Measurements from ENCODE around the gene CTCF. TPM values are rescaled to one million over a fixed set of nuclear protein-coding genes. Genes with fewer than 3 reads are reported as not detected.

Gene CTCF
- total and polyA plus RNA-seq, 12 donors: 11.9 to 31.0 (median 23.8) TPM

DNA sequence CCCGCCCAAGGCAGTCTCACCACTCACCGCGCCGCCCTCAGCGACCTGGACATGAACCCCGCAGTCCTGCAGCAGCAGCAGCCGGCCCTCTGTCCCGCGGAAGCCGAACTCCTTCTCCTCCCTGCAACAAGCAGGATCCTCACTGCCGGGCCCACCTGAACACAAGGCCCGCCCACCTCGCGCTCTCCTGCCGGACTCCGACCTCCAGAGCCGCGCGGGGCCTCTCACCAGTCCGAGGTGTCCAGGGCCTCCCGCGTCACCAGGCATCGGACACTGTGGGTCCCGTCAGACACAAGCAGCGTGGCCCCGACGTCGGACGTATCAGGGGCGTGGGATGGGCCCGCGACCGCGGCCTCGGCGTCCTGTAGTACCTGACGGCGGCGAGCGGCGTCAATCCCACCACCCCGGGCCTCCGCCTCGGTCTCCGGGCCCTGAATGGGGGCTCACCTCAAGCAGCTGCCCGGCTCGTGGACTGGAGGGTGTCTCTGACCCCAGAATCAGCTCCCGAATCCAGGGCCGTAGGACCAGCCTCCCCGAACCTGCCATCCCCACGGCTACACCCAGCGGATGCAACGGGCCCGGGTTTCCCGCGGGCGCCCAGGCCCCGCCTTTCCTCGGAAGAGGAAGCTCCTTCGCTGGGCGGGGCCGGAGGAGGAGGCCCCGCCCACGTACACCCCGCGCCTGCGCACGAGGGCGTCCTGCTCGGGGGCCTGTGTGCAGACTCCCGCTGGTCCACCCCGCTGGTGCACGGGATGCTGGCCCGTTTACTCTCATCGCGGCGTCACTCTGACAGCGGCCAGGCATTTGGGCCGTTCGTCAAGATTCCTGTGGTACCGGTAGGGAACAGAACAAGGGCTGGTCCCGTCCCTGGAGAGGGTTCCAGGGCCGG lies 97.6 kb downstream of the CTCF start, which contains the start of gene ACD:
Gene ACD (minus strand): TSS at position 586 of the 889 bp plus-strand sequence. CDS start 40 bp downstream, at position 546.
- Histone ChIP-seq H3K4me1 (peaks cover 11 to 23% (median 19%) of the 10 kb centered on the region in 9 donors), H3K4me3 (peak within 1 kb of the TSS; percentile 60 to 95 (median 82)), H3K36me3 (peaks cover 0 to 43% (median 0%) of the 10 kb centered on the region in 9 donors), H3K9me3 (no peaks in the 10 kb centered on the region), H3K27me3 (peaks cover 0 to 12% (median 6%) of the 10 kb centered on the region in 7 donors), H3K27ac (peak within 1 kb of the TSS; percentile 77 to 97 (median 90))
- intact Hi-C loops (cut with DNase I): loop anchor here in 4 of 10 donors (1.0 to 10.0 kb wide), 6 partner anchors 95 to 165 kb away; partner anchors contain the start of gene CTCF (in 4 of the 4)
- WGBS, 2 donors: 1% methylated on average over 79 to 83 of the region's 83 CpGs
- DNase-seq (peak; percentile 88 to 92), ATAC-seq (peak; percentile 90 to 97 (median 94))
- TF ChIP-seq, protein P1, sequence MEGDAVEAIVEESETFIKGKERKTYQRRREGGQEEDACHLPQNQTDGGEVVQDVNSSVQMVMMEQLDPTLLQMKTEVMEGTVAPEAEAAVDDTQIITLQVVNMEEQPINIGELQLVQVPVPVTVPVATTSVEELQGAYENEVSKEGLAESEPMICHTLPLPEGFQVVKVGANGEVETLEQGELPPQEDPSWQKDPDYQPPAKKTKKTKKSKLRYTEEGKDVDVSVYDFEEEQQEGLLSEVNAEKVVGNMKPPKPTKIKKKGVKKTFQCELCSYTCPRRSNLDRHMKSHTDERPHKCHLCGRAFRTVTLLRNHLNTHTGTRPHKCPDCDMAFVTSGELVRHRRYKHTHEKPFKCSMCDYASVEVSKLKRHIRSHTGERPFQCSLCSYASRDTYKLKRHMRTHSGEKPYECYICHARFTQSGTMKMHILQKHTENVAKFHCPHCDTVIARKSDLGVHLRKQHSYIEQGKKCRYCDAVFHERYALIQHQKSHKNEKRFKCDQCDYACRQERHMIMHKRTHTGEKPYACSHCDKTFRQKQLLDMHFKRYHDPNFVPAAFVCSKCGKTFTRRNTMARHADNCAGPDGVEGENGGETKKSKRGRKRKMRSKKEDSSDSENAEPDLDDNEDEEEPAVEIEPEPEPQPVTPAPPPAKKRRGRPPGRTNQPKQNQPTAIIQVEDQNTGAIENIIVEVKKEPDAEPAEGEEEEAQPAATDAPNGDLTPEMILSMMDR (IDR thresholded peaks at IDR 0.05): no peak

DNA sequence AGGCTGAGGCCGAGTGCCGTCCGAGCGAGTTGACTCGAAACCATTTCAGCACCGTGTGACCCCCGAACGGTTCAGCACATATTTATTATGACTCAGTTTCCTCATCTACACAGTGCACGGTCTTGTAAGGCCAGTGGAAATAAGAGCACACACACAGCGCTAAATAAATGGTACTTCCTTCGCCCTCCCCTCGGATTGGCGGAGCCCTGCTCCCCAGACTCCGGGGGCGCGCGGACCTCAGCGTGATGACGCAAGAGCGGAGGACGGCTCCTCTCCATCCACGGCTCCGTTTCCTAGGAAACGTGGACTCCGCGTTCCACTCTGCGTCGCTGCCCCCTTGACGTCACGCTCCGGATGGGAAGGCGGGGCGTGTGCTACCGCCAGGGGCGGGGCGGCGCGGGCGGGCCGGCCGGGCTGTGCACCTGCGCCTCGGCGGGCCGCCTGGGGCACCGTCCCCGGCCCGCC lies 98.3 kb downstream of the CTCF start, which contains the start of gene PARD6A:
Gene PARD6A (plus strand): TSS at position 397 of the 465 bp plus-strand sequence. CDS start 79 bp downstream, outside the sequence.
- 0 to 1% methylated on average over 48 of the region's 48 CpGs for WGBS, 2 donors
- Histone ChIP-seq H3K27ac (peak within 1 kb of the TSS; percentile 77 to 97 (median 90)), H3K4me1 (peaks cover 14 to 28% (median 21%) of the 10 kb centered on the region in 9 donors), H3K36me3 (peaks cover 0 to 44% (median 0%) of the 10 kb centered on the region in 9 donors), H3K9me3 (no peaks in the 10 kb centered on the region), H3K27me3 (peaks cover 0 to 6% (median 0%) of the 10 kb centered on the region in 7 donors), H3K4me3 (peak within 1 kb of the TSS; percentile 60 to 95 (median 82))
- TF ChIP-seq, protein P1 (IDR thresholded peaks at IDR 0.05): no peak
- intact Hi-C loops (cut with DNase I): loop anchor here in 3 of 10 donors (1.0 to 10.0 kb wide), 5 partner anchors 98 to 166 kb away; partner anchors contain the start of gene CTCF (in 3 of the 3)
- DNase-seq (peak; percentile 95 to 96), ATAC-seq (peak; percentile 81 to 97 (median 92))

DNA sequence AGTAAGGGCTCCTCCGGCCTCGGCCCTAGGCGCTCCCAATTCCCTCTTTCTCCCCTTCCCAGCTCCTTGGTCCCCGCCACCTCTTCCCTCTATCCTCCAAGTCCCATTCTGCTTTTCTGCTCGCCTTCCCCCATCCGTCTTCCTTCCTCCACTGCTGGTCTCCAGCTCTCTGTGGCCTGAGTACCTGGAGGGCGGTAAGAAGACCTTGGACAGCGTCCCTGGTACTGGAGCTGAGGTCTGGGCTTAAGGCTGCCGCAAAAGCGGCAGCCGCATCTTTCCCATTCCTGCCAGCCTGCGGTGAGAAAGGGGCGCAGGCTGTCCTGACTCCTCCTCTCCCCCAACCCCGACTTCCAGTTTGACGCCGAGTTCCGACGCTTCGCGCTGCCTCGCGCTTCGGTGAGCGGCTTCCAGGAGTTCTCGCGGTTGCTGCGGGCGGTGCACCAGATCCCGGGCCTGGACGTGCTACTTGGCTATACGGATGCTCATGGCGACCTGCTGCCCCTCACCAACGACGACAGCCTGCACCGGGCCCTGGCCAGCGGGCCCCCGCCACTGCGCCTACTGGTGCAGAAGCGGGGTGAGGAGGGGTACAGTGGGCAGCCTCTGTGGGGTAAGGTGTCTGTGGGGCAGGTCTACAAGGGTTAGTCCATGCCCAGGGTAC lies 98.9 kb downstream of the CTCF start:
- peak in 1 of 2 donors; percentile 22 for DNase-seq
- peaks cover 0 to under 1% (median 0%) of the 10 kb centered on the region in 7 donors for H3K27me3 ChIP-seq
- no peak for ATAC-seq
- peaks cover 0 to 44% (median 0%) of the 10 kb centered on the region in 9 donors for H3K36me3 ChIP-seq
- TF ChIP-seq, protein P1 (IDR thresholded peaks at IDR 0.05): no peak
- H3K27ac ChIP-seq: peak overlapping the region; percentile 60 to 97 (median 82)
- peaks cover 17 to 34% (median 28%) of the 10 kb centered on the region in 9 donors for H3K4me1 ChIP-seq
- intact Hi-C loops (cut with DNase I): loop anchor here in 2 of 10 donors (2.0 to 10.0 kb wide), 4 partner anchors 98 to 166 kb away; partner anchors contain the start of gene CTCF (in 2 of the 2)
- H3K9me3 ChIP-seq: no peaks in the 10 kb centered on the region
- H3K4me3 ChIP-seq: peak overlapping the region; percentile 6 to 95 (median 82)
- WGBS, 2 donors: 13 to 17% methylated on average over 38 to 39 of the region's 39 CpGs
